WI38 (cell line): ENCODE data around the gene PDE4D.

Experiments
- H3K4me3 ChIP-seq: 2 replicates; pipeline ENCODE4 v1.5.1; 2011; ENCODE audit warnings: low read depth, mild to moderate bottlenecking, control low read depth, low read length
- CTCF ChIP-seq: IDR thresholded peaks from 2 replicates; pipeline ENCODE4 v1.5.1; 2012; ENCODE audit warnings: low read depth, mild to moderate bottlenecking, control low read depth, low read length

PDE4D gene

GRCh38 chr5:58934629-58935097 lies 958.9 kb downstream of the PDE4D start:
- H3K4me3 ChIP-seq: no peak overlapping the region
- no peak for TF ChIP-seq CTCF

GRCh38 chr5:58933891-58934628 lies 959.5 kb downstream of the PDE4D start:
- no peak overlapping the region for H3K4me3 ChIP-seq
- TF ChIP-seq CTCF: no peak

GRCh38 chr5:58932057-58932612 lies 961.4 kb downstream of the PDE4D start:
- no peak for TF ChIP-seq CTCF
- no peak overlapping the region for H3K4me3 ChIP-seq

GRCh38 chr5:58930520-58930919 lies 963.0 kb downstream of the PDE4D start:
- H3K4me3 ChIP-seq: no peak overlapping the region
- TF ChIP-seq CTCF: no peak

GRCh38 chr5:58929726-58930125 lies 963.8 kb downstream of the PDE4D start:
- no peak for TF ChIP-seq CTCF
- no peak overlapping the region for H3K4me3 ChIP-seq

- H3K4me3 ChIP-seq: no peak overlapping the region
- no peak for TF ChIP-seq CTCF
Measured at GRCh38 chr5:58927938-58928337, 965.6 kb downstream of the PDE4D start.

GRCh38 chr5:58927181-58927580 lies 966.3 kb downstream of the PDE4D start:
- no peak overlapping the region for H3K4me3 ChIP-seq
- TF ChIP-seq CTCF: no peak
